DND-41 (cell line): ENCODE results near the gene DYDC1.

ENCODE experiments used
- ATAC-seq: fragments of 200-7000 bp; cut with Tn5 transposase; 3 replicates; pipeline ENCODE4 v1.9.1; 2021; ENCODE audit warnings: low read depth; ENCODE audit not compliant: insufficient read depth
- DNase-seq: peaks from one replicate; pipeline ENCODE4 v3.0.0-alpha.2; 2020
- H2AFZ ChIP-seq: 2 replicates; pipeline ENCODE4 v1.6.0; 2012; ENCODE audit warnings: low read depth, low read length
- H3K27ac ChIP-seq: 2 replicates; pipeline ENCODE4 v1.5.1; 2012; ENCODE audit warnings: low read length, inconsistent platforms
- H3K27me3 ChIP-seq: fragments of 200-600 bp; sonication (generic); 2 replicates; pipeline ENCODE4 v1.6.0; 2012; ENCODE audit warnings: low read length, mild to moderate bottlenecking, inconsistent platforms; ENCODE audit not compliant: insufficient read depth, poor library complexity
- H3K36me3 ChIP-seq: 2 replicates; pipeline ENCODE4 v1.5.1; 2012; ENCODE audit warnings: low read length, inconsistent platforms; ENCODE audit not compliant: insufficient read depth
- H3K4me1 ChIP-seq: 2 replicates; pipeline ENCODE4 v1.5.1; 2012; ENCODE audit warnings: mild to moderate bottlenecking, low read length; ENCODE audit not compliant: insufficient read depth
- H3K4me2 ChIP-seq: 2 replicates; pipeline ENCODE4 v1.6.0; 2012; ENCODE audit warnings: mild to moderate bottlenecking, moderate library complexity, low read length, inconsistent platforms; ENCODE audit not compliant: insufficient read depth
- H3K4me3 ChIP-seq, 2 experiments: fragments of 200-600 bp in 1 of 2; shearing (Covaris generic) in 1 of 2; 2 replicates each; pipeline ENCODE4 v1.5.1; 2012 to 2016; ENCODE audit warnings: inconsistent platforms in 2 of 2, low read length in 2 of 2, mild to moderate bottlenecking in 2 of 2, low read depth in 1 of 2, moderate library complexity in 1 of 2
- H3K79me2 ChIP-seq: 2 replicates; pipeline ENCODE4 v1.6.0; 2012; ENCODE audit warnings: low read length, inconsistent platforms; ENCODE audit not compliant: insufficient read depth
- H3K9ac ChIP-seq: 2 replicates; pipeline ENCODE4 v1.6.0; 2012; ENCODE audit warnings: low read depth, mild to moderate bottlenecking, inconsistent platforms, low read length, moderate library complexity
- H3K9me3 ChIP-seq: 2 replicates; pipeline ENCODE4 v1.5.1; 2012; ENCODE audit warnings: low read length, moderate library complexity, mild to moderate bottlenecking, inconsistent platforms; ENCODE audit not compliant: insufficient read depth, severe bottlenecking
- H4K20me1 ChIP-seq: 2 replicates; pipeline ENCODE4 v1.6.0; 2012; ENCODE audit warnings: low read length; ENCODE audit not compliant: insufficient read depth
- EZH2 ChIP-seq: IDR thresholded peaks from 3 replicates; pipeline ENCODE4 v1.6.1; 2012; ENCODE audit warnings: borderline replicate concordance, low read depth, mild to moderate bottlenecking, moderate library complexity, low read length, inconsistent platforms; ENCODE audit not compliant: severe bottlenecking
- TF ChIP-seq, protein P1 (sequence below): IDR thresholded peaks from 2 replicates; pipeline ENCODE4 v1.5.1; 2012; ENCODE audit warnings: borderline replicate concordance, low read length, moderate library complexity, mild to moderate bottlenecking; ENCODE audit not compliant: poor library complexity, severe bottlenecking; ENCODE audit errors: extremely low read depth

The DYDC1 gene

DNA sequence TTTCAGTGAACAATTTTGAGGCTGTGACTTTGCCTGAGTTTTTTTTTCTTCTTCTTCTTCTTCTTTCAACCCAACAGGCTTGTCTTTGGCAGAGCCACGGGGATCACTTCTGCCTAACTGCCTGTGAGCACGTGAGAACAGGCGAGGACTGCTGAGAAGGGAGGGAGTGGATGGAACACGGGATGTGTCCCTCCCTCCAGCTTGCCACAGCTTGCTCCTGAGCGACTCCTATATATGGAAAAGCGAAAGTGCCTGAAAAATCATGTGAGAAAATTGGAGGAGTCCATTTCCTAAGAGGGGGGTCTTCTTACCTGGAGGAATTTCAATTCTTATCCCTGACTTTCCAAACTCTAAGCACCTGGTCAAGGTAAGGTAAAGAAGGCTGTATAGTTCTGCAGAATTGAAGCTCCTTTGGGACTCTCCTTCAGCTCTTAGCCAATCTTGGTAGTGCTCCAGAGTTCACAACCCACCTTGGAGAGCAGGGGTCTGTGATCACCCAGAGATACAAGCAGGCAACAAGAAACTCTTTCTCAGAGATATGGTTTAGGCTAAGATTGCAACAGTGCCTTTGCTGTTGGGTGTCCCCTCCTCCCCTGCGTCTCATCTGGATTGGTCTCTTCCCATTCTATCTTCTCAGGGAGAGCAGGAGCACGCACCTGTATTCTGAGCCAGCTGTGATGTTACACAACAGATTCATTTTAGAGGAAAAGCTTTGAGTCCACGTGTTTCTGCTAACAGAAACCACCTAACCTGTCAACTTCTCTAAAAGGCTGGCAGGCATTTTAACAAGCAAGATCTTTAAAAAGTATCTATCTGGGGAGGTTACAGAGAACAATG lies 66.9 kb downstream of the DYDC1 start, which contains the start of gene MAT1A:
Gene MAT1A, minus strand, starts transcription at position 208 of the 837 bp plus-strand sequence. CDS start 235 bp downstream, outside the sequence.
- H3K27me3 ChIP-seq = peaks cover 13% of the 10 kb centered on the region
- ATAC-seq = no peak
- H3K4me3 ChIP-seq = no peak within 1 kb of the TSS
- H3K9ac ChIP-seq = no peak within 1 kb of the TSS
- H3K4me1 ChIP-seq = no peaks in the 10 kb centered on the region
- H3K9me3 ChIP-seq = no peaks in the 10 kb centered on the region
- no peaks in the 10 kb centered on the region for H3K79me2 ChIP-seq
- H2AFZ ChIP-seq = no peak within 1 kb of the TSS
- no peak within 1 kb of the TSS for H3K27ac ChIP-seq
- TF ChIP-seq EZH2 = no peak
- TF ChIP-seq, protein P1, sequence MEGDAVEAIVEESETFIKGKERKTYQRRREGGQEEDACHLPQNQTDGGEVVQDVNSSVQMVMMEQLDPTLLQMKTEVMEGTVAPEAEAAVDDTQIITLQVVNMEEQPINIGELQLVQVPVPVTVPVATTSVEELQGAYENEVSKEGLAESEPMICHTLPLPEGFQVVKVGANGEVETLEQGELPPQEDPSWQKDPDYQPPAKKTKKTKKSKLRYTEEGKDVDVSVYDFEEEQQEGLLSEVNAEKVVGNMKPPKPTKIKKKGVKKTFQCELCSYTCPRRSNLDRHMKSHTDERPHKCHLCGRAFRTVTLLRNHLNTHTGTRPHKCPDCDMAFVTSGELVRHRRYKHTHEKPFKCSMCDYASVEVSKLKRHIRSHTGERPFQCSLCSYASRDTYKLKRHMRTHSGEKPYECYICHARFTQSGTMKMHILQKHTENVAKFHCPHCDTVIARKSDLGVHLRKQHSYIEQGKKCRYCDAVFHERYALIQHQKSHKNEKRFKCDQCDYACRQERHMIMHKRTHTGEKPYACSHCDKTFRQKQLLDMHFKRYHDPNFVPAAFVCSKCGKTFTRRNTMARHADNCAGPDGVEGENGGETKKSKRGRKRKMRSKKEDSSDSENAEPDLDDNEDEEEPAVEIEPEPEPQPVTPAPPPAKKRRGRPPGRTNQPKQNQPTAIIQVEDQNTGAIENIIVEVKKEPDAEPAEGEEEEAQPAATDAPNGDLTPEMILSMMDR = peak; percentile 5
- H3K36me3 ChIP-seq = no peaks in the 10 kb centered on the region
- no peak for DNase-seq
- no peaks in the 10 kb centered on the region for H4K20me1 ChIP-seq
- H3K4me2 ChIP-seq = no peak within 1 kb of the TSS

DNA sequence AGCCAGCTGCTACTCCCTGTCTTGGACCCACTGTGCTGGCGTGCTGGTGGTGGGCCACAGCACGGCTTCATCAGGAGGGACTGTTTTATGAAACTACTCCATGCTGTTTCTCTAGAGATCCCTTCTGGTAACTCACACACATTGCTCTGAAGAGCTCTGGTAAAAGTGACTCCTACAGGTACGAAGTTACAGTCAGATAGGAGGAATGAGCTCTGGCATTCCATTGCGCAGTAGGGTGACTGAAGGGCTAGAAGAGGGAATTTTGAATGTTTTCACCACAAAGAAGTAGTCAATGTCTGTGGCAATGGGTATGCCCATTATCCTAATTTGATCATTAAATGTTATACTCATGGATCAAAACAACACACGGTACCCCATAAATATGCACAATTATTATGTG lies 67.7 kb downstream of the DYDC1 start:
- H2AFZ ChIP-seq = no peak overlapping the region
- H3K9me3 ChIP-seq = no peaks in the 10 kb centered on the region
- H3K27ac ChIP-seq = no peak overlapping the region
- no peak for TF ChIP-seq EZH2
- TF ChIP-seq, protein P1 = no peak
- H3K4me2 ChIP-seq = no peak overlapping the region
- peaks cover 13% of the 10 kb centered on the region for H3K27me3 ChIP-seq
- H3K4me1 ChIP-seq = no peaks in the 10 kb centered on the region
- no peak for DNase-seq
- no peak for ATAC-seq
- no peaks in the 10 kb centered on the region for H3K79me2 ChIP-seq
- no peaks in the 10 kb centered on the region for H3K36me3 ChIP-seq
- no peak overlapping the region for H3K4me3 ChIP-seq
- H3K9ac ChIP-seq = no peak overlapping the region
- no peaks in the 10 kb centered on the region for H4K20me1 ChIP-seq
